IPS DF 4.7 (cell line): ENCODE results near the gene EIF4G3.
"Not testable (repeated sequence)": the region's sequence is repeated elsewhere in the genome, so short reads cannot be mapped to it uniquely, and the experiment has no call there.

ENCODE experiments used
- DNase-seq: peaks from one replicate; pipeline ENCODE4 v3.0.0-alpha.2; 2013; ENCODE audit warnings: low spot score; ENCODE audit errors: extremely low read depth

The EIF4G3 gene

DNA sequence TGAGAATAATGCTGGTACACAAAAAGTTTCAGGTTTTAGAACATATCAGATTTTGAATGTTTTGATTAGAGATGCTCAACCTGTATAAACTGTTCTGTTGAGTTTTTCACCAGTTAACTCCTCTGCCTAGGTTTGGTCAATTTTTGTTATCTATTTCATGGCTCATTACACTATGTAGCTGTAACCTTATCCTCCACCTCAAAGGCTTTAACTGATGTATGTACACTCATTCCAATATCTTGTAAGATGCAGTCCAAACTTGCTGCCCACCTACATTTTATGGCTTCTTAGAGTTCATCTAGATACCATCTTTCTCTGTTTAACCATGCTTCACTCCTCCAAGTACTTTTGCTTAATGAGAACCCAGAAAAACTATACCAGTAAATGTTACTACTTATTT is 107.8 kb downstream of the EIF4G3 start:
- DNase-seq: no peak

- no peak for DNase-seq
Measured at GRCh38 chr1:21067551-21068227, 109.0 kb downstream of the EIF4G3 start.

DNA sequence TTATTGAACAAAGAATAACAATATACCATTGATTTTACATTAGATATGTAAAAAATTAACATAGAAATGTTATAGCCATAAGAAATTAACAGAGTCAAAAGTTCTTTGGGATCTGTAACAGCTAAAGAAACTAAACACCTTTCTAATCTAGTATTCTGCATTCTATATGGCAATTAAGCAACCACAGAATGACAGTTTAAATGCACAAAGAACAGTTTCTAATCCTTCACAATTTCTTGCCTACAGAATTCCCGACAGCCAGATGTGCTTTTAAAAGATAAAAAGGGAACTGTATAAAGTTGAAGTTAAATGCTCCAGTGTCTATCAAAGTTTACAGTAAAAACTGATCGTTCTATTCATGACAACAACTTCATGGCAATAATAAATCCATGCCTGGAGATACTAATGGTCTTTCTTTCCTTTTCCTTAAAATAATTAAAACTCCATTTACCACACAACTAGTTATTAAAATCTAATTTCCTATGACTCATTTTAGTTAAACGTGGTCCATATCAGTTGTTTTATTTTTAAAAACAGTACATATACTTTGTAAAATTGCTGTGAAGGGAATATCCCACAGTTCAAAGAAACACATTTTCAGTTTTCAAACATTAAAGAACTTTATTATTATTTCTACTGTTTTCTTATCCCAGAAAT is 110.2 kb downstream of the EIF4G3 start:
- DNase-seq: no peak

- no peak for DNase-seq
Measured at GRCh38 chr1:21065851-21066250, 110.8 kb downstream of the EIF4G3 start.

DNA sequence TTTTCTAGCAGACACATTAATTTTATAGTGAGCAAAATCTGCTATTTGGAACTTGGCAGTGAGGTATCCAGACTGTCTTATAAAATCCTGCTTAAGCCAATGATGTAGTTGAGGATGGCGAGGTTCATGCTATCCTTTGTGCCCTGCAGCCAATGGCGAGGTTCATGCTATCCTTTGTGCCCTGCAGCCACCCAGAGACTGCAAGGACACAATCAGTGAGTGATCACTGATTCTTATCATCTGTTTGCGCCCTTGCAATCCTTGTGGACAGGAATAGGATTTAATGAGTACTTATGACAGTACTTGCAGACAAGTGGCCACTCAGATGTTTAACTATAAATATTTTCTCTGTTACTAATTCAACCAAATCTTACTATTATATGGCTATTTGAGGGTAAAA is 112.6 kb downstream of the EIF4G3 start:
- no peak for DNase-seq

DNA sequence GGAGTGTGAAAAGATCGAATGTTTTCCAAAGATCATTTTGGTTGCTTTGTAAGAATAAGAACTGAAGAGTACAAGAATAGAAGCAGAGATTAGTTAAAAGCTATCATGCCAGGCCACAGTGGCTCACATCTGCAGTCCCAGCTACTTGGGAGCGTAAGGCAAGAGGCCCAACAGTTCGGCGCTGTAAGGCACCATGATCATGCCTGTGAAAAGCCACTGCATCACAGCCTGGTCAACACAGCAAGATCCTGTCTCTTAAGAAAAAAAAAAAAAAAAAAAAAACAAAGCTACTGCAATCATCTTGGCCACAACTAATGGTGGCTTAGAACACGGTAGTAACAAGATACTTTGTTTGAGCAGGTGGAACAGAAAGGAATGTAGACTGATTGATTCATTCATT is 116.2 kb downstream of the EIF4G3 start:
- DNase-seq: no peak

DNA sequence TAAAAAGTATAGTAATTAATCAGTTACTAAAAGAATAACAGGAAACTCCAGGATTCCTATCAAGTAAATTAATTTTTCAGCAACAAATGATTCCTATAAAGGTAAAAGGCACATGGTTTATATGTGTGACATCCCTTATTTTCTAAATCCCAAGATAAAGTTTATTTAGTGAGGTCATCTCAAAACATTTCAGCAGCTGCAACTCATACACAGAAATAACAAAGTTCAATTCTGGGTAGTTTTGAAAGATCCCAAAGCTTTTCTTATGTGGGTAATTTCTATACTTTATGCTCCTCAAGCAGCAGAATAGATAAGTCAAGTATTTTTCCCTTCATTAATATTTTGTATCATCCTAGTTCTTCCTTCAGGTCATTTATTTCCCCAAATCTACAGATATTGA is 117.7 kb downstream of the EIF4G3 start:
- DNase-seq: no peak

DNA sequence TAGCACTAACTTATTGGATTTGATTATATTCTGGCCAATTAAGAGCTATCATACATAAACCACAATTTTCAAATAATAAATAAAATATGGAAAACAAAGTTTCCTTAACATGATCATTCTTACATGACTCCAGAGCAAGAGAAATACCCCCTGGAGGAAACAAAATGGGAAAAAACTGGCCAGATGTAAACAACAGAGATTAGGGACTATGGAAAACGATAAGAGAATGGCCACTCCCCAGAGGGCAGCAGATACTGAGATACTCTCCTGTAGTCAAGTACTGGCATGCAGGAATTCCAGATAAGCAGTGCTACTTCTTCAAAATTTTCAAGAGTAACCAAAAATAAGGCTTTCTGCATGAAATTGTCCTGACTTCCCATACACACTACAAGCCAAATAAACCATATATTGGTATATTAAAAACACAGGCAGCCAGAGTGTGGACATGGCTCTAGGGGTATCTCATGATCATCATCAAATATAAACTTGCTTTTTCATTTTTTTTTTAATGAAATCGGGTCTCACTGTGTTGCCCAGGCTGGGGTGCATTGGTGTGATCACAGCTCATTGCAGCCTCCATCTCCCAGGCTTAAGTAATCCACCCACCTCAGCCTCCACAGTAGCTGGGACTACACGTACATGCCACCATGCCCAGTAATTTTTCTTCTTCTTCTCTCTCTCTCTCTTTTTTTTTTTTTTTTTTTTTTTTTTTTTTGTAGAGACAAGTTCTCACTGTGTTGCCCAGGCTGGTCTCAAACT is 118.5 kb downstream of the EIF4G3 start:
- DNase-seq: no peak

DNA sequence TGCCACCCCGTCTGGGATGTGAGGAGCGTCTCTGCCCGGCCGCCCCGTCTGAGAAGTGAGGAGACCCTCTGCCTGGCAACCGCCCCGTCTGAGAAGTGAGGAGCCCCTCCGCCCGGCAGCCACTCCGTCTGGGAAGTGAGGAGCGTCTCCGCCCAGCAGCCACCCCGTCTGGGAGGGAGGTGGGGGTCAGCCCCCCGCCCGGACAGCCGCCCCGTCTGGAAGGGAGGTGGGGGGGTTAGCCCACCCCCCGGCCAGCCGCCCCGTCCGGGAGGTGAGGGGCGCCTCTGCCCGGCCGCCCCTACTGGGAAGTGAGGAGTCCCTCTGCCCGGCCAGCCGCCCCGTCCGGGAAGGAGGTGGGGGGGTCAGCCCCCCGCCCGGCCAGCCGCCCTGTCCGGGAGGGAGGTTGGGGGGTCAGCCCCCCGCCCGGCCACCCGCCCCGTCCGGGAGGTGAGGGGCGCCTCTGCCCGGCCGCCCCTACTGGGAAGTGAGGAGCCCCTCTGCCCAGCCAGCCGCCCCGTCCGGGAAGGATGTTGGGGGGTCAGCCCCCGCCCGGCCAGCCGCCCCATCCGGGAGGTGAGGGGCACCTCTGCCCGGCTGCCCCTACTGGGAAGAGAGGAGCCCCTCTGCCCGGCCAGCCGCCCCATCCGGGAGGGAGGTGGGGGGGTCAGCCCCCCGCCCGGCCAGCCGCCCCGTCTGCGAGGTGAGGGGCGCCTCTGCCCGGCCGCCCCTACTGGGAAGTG is 123.3 kb downstream of the EIF4G3 start:
- DNase-seq: not testable (repeated sequence)

DNA sequence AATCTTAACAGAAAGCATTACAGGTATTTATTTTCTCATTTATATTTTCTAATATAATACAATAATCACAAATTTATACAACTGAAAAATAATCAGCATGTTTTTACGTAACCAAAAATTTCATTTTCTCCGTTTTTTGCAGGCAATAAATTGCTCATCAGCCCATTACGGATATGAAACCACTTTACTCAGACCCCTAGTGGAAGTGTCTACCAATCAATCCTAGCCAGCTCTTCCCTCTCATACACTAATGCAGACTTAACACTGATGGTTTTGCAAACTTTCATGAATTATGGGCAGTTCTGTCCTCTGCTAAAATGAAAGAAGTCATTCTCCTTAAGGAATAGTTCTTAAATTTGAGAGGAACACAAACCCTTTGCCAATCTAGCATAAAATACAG is 124.7 kb downstream of the EIF4G3 start:
- DNase-seq: no peak

DNA sequence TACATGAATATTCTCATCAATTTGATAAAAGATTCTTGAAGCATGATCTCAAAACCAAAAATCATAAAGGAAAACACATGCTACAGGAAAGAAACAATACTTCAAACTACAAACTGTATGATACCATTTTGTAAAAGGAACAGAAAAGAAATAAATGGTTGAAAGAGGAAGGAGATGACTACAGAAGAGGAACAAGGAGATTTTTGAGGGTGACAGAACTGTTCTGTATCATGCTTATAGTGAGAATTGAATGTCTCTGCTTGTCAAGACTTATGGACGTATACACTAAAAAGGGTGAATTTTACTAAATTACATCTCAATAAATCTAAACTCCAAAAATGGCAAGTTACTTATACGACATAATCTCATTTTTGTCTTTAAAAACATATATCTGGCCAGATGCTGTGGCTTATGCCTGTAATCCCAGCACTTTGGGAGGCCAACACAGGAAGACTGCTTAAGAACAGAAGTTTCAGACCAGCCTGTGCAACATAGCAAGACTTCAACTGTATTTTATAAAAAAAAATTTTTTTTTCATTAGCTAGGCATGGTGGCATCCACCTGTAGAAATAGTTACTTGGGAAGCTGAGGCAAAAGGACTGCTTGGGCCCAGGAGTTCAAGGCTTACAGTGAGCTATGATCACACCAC is 125.4 kb downstream of the EIF4G3 start:
- no peak for DNase-seq

GRCh38 chr1:21050031-21050430 is 126.7 kb downstream of the EIF4G3 start:
- DNase-seq: no peak

DNA sequence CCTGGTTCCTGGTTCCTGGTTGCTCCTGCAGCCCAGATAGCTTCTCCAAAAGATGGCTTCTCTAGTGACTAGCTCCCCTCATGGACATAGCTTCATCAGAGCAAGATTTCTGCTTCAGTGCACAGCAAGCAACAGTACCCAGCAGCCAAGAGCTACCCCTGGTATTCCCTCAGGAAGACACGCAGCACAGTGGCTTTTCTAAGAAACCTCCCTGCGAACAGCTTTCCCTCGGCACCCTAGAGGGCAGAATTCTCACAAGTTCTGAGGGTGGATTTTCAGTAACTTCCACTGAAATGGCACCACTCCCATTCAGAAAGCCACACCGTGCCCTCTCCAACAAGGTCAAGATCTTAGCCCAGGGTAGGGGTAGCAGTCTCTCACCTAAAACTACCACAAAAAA is 128.2 kb downstream of the EIF4G3 start:
- no peak for DNase-seq

DNA sequence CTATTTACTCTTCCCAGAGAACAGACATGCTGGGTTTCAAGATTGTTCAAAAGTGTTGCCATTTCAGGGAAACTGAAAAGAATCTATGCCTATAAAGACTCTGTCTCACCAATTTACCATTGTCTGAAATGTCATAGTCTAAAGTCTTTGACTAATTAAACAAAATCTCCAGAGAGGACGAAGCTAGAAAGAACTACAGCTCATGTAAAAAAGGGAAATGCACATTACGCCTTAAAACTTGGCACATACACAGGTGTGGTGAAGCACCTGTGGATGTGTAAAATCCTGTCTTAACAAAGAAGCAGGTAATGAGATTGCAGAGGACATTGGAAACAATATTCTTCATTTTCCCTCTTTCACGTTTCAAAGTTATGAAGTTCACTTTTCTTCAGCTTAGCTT is 130.6 kb downstream of the EIF4G3 start:
- DNase-seq: no peak

- no peak for DNase-seq
Measured at GRCh38 chr1:21045351-21045750, 131.3 kb downstream of the EIF4G3 start.

GRCh38 chr1:21042929-21043605 is 133.6 kb downstream of the EIF4G3 start:
- DNase-seq: no peak

DNA sequence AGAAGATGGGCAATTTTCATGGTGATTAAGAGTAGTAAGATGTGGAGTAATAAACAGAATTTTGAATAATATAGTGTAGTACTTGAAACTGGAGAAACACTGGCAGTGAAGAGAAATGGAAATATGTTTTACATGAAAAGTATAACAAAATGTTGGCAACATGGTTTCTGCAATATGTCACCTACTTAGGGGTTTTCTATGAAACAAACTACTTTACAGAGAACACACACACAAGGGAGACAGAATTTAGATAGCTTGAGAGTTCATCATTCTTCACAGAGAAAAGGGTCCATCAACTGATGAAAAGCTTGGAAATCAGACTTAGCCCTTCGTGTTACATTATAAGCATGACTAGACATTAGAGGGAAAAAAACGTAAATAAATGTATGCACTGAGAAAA is 135.2 kb downstream of the EIF4G3 start:
- DNase-seq: no peak

DNA sequence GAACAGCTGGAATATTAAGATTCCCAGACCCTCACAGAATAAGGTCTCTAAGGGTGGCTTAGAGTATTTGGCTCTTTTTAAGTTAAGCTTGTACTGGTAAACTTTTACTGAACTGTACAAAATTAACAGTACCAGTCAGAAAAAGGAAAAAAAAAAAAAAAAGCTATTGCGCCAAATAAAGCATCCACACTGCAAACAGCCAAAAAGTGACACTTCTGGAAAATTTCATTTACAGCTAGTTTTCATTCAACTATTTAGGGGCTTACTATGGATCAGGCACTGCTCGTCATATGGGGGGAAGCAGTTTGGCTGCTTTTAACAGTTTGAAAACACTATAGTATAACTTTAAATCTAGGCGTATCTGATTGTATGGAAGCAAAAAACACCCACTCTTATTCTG is 139.6 kb downstream of the EIF4G3 start:
- DNase-seq: no peak

DNA sequence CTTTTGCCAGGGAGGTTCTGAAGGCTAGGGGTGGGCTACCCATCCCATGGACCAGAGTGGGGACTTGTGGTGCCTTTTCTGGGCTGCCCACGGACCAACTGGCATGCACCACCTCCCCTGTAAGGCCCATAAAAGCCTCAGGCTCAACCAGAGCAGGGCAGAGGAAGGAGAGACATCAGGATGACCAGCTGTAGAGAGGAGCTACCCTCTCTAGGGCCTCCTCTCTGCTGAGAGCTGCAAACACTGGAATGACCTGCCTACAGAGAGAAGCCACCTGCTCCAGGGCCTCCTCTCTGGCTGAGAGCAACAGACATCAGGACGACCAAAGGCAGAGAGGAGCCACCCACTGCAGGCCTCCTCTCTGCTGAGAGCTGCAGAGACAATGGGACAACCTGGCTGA is 140.9 kb downstream of the EIF4G3 start:
- no peak for DNase-seq

- DNase-seq: no peak
Measured at GRCh38 chr1:21034725-21035628, 141.7 kb downstream of the EIF4G3 start.
